Hippocampal formation (tissue), 2 donors: ENCODE data around the gene TRIM63.

Source experiments
- DNase-seq, 2 donors: peaks; one replicate each; lab custom pipeline; 2025; lab: John Stamatoyannopoulos, UW

The TRIM63 gene

GRCh38 chr1:26034504-26035202 lies 32.8 kb downstream of the TRIM63 start:
- DNase-seq: no peak

- DNase-seq: no peak
Observed at GRCh38 chr1:26032656-26033357, 34.6 kb downstream of the TRIM63 start.

- DNase-seq: no peak
Observed at GRCh38 chr1:26031611-26032220, 35.7 kb downstream of the TRIM63 start.

- no peak for DNase-seq
Observed at GRCh38 chr1:26031196-26031595, 36.2 kb downstream of the TRIM63 start.

- no peak for DNase-seq
Observed at GRCh38 chr1:26029864-26030481, 37.5 kb downstream of the TRIM63 start.

- DNase-seq: no peak
Observed at GRCh38 chr1:26029054-26029863, 38.2 kb downstream of the TRIM63 start.

- DNase-seq: no peak
Observed at GRCh38 chr1:26028490-26028980, 38.9 kb downstream of the TRIM63 start.

GRCh38 chr1:26027716-26028489 lies 39.5 kb downstream of the TRIM63 start:
- no peak for DNase-seq

GRCh38 chr1:26025517-26025916 lies 41.9 kb downstream of the TRIM63 start:
- no peak for DNase-seq

GRCh38 chr1:26025060-26025459 lies 42.4 kb downstream of the TRIM63 start:
- peak in 1 of 2 donors; percentile 18 for DNase-seq

GRCh38 chr1:26023826-26024225 lies 43.6 kb downstream of the TRIM63 start:
- DNase-seq: no peak

GRCh38 chr1:26023009-26023408 lies 44.4 kb downstream of the TRIM63 start:
- DNase-seq: no peak

- no peak for DNase-seq
Observed at GRCh38 chr1:26022404-26022779, 45.0 kb downstream of the TRIM63 start.

- peak; percentile 18 to 58 for DNase-seq
Observed at GRCh38 chr1:26021647-26022403, 45.6 kb downstream of the TRIM63 start, which contains the start of gene EXTL1. TSS of gene EXTL1 (plus strand) at chr1:26021775. CDS start at chr1:26022647, 872 bp downstream.

- DNase-seq: no peak
Observed at GRCh38 chr1:26020941-26021646, 46.3 kb downstream of the TRIM63 start.

GRCh38 chr1:26020330-26020768 lies 47.1 kb downstream of the TRIM63 start:
- DNase-seq: no peak

GRCh38 chr1:26019641-26020315 lies 47.7 kb downstream of the TRIM63 start:
- no peak for DNase-seq

- no peak for DNase-seq
Observed at GRCh38 chr1:26017606-26018005, 49.8 kb downstream of the TRIM63 start.
